GM20000 (cell line): ENCODE data around the gene TAMALIN.

ENCODE experiments used
- DNase-seq: peaks from one replicate; pipeline ENCODE4 v3.0.0; 2012; ENCODE audit warnings: low spot score
- CTCF ChIP-seq: IDR thresholded peaks from 2 replicates; pipeline ENCODE4 v1.5.1; 2012; ENCODE audit warnings: mild to moderate bottlenecking, control low read depth; ENCODE audit errors: extremely low read depth, missing control alignments

TAMALIN gene

GRCh38 chr12:52032804-52033445, 26.2 kb downstream of the TAMALIN start:
- DNase-seq = peak; percentile 96
- TF ChIP-seq CTCF = no peak

GRCh38 chr12:52033446-52034140, 26.8 kb downstream of the TAMALIN start:
- no peak for DNase-seq
- no peak for TF ChIP-seq CTCF

- TF ChIP-seq CTCF = no peak
- no peak for DNase-seq
Measured at GRCh38 chr12:52035190-52035589, 28.4 kb downstream of the TAMALIN start.

- no peak for TF ChIP-seq CTCF
- DNase-seq = no peak
Measured at GRCh38 chr12:52035926-52036325, 29.2 kb downstream of the TAMALIN start.

- peak; percentile 88 for DNase-seq
- TF ChIP-seq CTCF = no peak
Measured at GRCh38 chr12:52036587-52037171, 29.9 kb downstream of the TAMALIN start.

- no peak for DNase-seq
- no peak for TF ChIP-seq CTCF
Measured at GRCh38 chr12:52037248-52037861, 30.6 kb downstream of the TAMALIN start.

GRCh38 chr12:52038447-52038846, 31.7 kb downstream of the TAMALIN start:
- no peak for TF ChIP-seq CTCF
- DNase-seq = no peak
